Esophagus squamous epithelium (tissue), 4 donors: ENCODE data around the gene CPN1.

Experiments
- POLR2A ChIP-seq, 4 donors: fragments of 450-650 bp; IDR thresholded peaks; one replicate each; pipeline ENCODE4 v1.6.1; 2017; ENCODE audit warnings: antibody characterized with exemption in 4 of 4, mild to moderate bottlenecking in 4 of 4, moderate library complexity in 3 of 4
- TF ChIP-seq, protein P1 (sequence below), 6 experiments: fragments of 450-650 bp in 4 of 6; fragments of 200-600 bp in 2 of 6; sonication (generic) in 2 of 6; IDR thresholded peaks; one replicate each; pipeline ENCODE4 v1.5.1; 2016 to 2019; ENCODE audit warnings: antibody characterized with exemption in 6 of 6, mild to moderate bottlenecking in 4 of 6, moderate library complexity in 4 of 6

DNA sequence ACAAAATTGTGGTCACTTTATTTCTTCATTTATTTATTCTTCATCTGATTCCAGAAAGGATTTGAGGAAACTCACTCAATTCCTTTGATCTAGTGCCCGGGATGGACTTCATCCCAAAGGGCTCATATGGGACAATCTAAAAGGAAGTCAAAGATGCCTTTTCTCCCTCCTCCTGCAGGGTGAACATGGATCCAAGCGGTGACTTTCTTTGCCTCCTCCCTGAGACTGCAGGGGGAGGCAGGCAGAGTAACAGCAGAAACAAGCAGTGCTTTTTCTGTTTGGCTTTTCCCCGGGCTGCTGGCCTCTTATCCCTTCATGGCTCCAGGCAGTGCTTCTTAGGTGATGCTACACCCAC is 61.9 kb downstream of the CPN1 start:
- TF ChIP-seq, protein P1, sequence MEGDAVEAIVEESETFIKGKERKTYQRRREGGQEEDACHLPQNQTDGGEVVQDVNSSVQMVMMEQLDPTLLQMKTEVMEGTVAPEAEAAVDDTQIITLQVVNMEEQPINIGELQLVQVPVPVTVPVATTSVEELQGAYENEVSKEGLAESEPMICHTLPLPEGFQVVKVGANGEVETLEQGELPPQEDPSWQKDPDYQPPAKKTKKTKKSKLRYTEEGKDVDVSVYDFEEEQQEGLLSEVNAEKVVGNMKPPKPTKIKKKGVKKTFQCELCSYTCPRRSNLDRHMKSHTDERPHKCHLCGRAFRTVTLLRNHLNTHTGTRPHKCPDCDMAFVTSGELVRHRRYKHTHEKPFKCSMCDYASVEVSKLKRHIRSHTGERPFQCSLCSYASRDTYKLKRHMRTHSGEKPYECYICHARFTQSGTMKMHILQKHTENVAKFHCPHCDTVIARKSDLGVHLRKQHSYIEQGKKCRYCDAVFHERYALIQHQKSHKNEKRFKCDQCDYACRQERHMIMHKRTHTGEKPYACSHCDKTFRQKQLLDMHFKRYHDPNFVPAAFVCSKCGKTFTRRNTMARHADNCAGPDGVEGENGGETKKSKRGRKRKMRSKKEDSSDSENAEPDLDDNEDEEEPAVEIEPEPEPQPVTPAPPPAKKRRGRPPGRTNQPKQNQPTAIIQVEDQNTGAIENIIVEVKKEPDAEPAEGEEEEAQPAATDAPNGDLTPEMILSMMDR (IDR thresholded peaks at IDR 0.05): peak in 1 of 6 experiments; percentile 3
- TF ChIP-seq POLR2A (IDR thresholded peaks at IDR 0.05): no peak
